IPS-18c (cell line): ENCODE results near the gene MVD.
"Not testable (repeated sequence)": the region's sequence is repeated elsewhere in the genome, so short reads cannot be mapped to it uniquely, and the experiment has no call there.

Experiments
- H3K4me3 ChIP-seq: 2 replicates; pipeline ENCODE4 v1.7.0; 2013; ENCODE audit warnings: low read depth, mild to moderate bottlenecking, low read length, moderate library complexity; ENCODE audit not compliant: insufficient read depth
- H3K9me3 ChIP-seq: one replicate; pipeline ENCODE4 v1.6.1; 2013; ENCODE audit warnings: mild to moderate bottlenecking, low read length, moderate library complexity; ENCODE audit not compliant: control insufficient read depth, insufficient read depth

MVD gene

GRCh38 chr16:88610909-88611812, 51.7 kb downstream of the MVD start:
- H3K4me3 ChIP-seq, result no peak overlapping the region

DNA sequence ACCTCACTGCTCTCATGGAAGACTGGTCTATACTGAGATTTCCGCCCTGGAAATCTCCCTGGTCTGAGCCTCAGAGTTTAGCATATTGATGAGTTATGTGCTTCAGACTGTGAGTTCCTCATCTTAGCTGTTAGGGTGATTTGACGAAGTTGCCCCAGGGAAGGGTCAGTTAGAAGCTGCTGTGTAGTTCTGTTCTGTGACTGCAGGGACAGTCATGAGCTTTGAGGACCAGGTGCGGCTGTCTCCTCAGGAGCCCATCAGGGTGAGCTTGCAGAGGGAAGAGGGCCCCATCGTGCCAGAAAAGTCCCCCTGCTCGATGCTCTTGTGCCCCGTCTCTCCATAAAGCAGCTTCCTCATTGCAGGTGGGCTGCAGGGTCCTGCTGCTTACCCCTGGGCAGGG, 52.8 kb downstream of the MVD start:
- Histone ChIP-seq H3K9me3 (no peaks in the 10 kb centered on the region), H3K4me3 (no peak overlapping the region)

More at GRCh38 chr16:88610909-88611812, 51.7 kb downstream of the MVD start:
- no peaks in the 10 kb centered on the region for H3K9me3 ChIP-seq

DNA sequence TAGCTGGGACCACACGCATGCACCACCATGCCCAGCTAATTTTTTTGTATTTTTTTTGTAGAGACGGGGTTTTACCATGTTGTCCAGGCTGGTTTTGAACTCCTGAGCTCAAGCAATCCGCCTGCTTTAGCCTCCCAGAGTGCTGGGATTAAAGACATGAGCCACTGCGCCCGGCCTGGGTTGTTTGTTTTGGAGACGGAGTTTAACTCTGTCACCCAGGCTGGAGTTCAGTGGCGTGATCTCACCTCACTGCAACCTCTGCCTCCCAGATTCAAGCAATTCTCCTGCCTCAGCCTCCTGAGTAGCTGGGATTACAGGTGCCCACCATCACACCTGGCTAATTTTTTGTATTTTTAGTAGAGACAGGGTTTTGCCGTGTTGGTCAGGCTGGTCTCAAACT, 53.5 kb downstream of the MVD start:
- H3K4me3 ChIP-seq, H3K9me3 ChIP-seq: not testable (repeated sequence)

GRCh38 chr16:88608076-88608475, 54.8 kb downstream of the MVD start:
- no peaks in the 10 kb centered on the region for H3K9me3 ChIP-seq
- no peak overlapping the region for H3K4me3 ChIP-seq

DNA sequence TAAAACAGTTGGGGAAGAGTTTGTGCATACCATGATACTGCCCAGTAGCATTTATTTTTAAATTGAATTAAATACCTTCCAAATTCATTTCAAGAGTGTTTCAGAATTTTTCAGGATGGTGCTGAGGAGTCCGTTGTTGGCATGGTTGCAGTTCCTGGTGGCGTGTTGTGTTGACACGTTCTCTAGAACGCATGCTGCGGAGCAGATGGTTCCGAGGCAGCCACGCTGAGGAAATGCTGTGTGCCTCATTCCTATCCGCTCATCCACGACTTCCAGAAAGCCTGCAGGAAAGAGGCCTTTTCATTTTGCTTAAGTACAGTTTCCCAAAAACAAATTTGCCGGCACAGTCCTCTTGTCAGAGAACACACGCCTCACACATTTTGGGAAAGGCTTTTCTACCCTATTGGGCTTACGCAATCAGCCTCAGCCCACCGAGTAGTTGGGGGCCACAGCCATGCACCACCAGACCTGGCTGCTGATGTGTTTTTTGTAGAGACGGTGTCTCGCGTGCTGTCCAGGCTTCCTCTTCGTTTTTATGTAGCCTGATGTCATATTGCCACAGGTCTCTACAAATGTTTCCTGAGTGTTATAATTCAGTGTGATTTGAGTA, 56.6 kb downstream of the MVD start:
- no peaks in the 10 kb centered on the region for H3K9me3 ChIP-seq
- no peak overlapping the region for H3K4me3 ChIP-seq

- Histone ChIP-seq H3K9me3 (no peaks in the 10 kb centered on the region), H3K4me3 (no peak overlapping the region)
Observed at GRCh38 chr16:88605186-88606147, 57.4 kb downstream of the MVD start.

DNA sequence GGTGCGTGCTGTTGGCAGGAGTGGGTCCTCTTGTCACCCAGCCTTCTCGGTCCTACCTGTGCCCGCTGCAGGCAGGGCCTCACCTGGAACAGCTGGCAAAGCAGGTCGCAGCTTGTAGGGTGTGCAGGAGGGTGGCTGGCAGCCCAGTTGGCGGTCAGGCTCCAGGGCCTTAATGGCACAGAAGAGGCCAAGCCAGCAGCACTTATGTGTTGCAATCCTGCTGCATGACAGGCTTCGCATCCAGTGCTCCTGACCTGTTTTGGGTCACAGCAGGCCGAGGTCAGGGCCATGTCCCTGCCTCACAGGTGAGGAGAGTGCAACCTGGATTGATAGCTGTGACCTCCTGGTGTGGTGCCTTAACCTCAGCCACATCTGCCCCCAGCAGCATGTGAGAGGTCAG, 60.8 kb downstream of the MVD start:
- H3K4me3 ChIP-seq, result no peak overlapping the region; the same call in 1 of the 2 replicates
- no peaks in the 10 kb centered on the region for H3K9me3 ChIP-seq
